Panc1 (cell line): ENCODE measurements around the gene RSL24D1. TPM values are rescaled to one million over a fixed set of nuclear protein-coding genes. Genes with fewer than 3 reads are reported as not detected.

Source experiments
- ATAC-seq: fragments of 200-7000 bp; cut with Tn5 transposase; 2 replicates; pipeline ENCODE4 v1.9.1; 2020; ENCODE audit warnings: mild to moderate bottlenecking, moderate library complexity
- BruUV-seq: library from RNA; stranded (reverse); fragments of 400-500 nt; replicated peaks from 2 replicates; lab custom pipeline; 2021; lab: Mats Ljungman, UMichigan
- CTCF ChIA-PET: fragments of 300-600 bp; sonication (Branson Sonifier 250); formaldehyde crosslinking; loops from one replicate; lab custom pipeline; 2022; ENCODE audit warnings: antibody characterized with exemption; lab: Charles Lee
- POLR2A ChIA-PET: fragments of 300-600 bp; sonication (Branson Sonifier 250); formaldehyde crosslinking; loops from one replicate; lab custom pipeline; 2022; ENCODE audit warnings: antibody characterized with exemption; lab: Charles Lee
- DNase-seq: peaks from one replicate; pipeline ENCODE4 v3.0.0-alpha.2; 2010; ENCODE audit warnings: low read depth, low spot score
- H3K27ac ChIP-seq: 2 replicates; pipeline ENCODE4 v1.5.1; 2011; ENCODE audit warnings: mild to moderate bottlenecking, low read length, inconsistent platforms
- H3K27me3 ChIP-seq: fragments of 200-500 bp; sonication (Bioruptor generic); 2 replicates; pipeline ENCODE4 v1.6.0; 2014; ENCODE audit warnings: low read length, inconsistent platforms; ENCODE audit not compliant: control insufficient read depth, insufficient read depth
- H3K36me3 ChIP-seq: fragments of 200-500 bp; sonication (Bioruptor generic); 2 replicates; pipeline ENCODE4 v1.5.1; 2014; ENCODE audit warnings: inconsistent platforms, mild to moderate bottlenecking, low read length, moderate library complexity; ENCODE audit not compliant: control insufficient read depth, insufficient read depth
- H3K4me1 ChIP-seq: 2 replicates; pipeline ENCODE4 v1.5.1; 2011; ENCODE audit warnings: inconsistent platforms, mild to moderate bottlenecking, low read length, moderate library complexity; ENCODE audit not compliant: control insufficient read depth, insufficient read depth
- H3K4me3 ChIP-seq, 2 experiments: 2 replicates each; pipeline ENCODE4 v1.5.1; 2011 to 2012; ENCODE audit warnings: low read depth in 2 of 2, low read length in 2 of 2, mild to moderate bottlenecking in 2 of 2, inconsistent platforms in 1 of 2, moderate library complexity in 1 of 2
- H3K9me3 ChIP-seq: fragments of 200-500 bp; sonication (Bioruptor generic); 2 replicates; pipeline ENCODE4 v1.5.1; 2014; ENCODE audit warnings: low read depth, mild to moderate bottlenecking, inconsistent platforms, low read length, moderate library complexity; ENCODE audit not compliant: control insufficient read depth, insufficient read depth
- POLR2AphosphoS5 ChIP-seq: IDR thresholded peaks from 2 replicates; pipeline ENCODE4 v1.6.1; 2012; ENCODE audit warnings: mild to moderate bottlenecking, low read depth, low read length, moderate library complexity
- SIN3A ChIP-seq: IDR thresholded peaks from 2 replicates; pipeline ENCODE4 v1.6.1; 2012; ENCODE audit warnings: low read depth, mild to moderate bottlenecking, low read length, moderate library complexity, borderline replicate concordance; ENCODE audit not compliant: insufficient read depth
- TCF7L2 ChIP-seq: IDR thresholded peaks from 2 replicates; pipeline ENCODE4 v1.6.1; 2011; ENCODE audit warnings: mild to moderate bottlenecking, low read depth, low read length, inconsistent platforms
- in situ Hi-C: cut with HindIII; loops from 2 replicates; pipeline ENCODE4 v1.10.0; 2016; ENCODE audit warnings: low sequenced_read_pairs, low pct_unique_long_range_greater_than_20kb
- intact Hi-C: fragments of 100-400 bp; cut with micrococcal nuclease; formaldehyde crosslinking; loops from one replicate; pipeline ENCODE4 v1.10.0; 2022; ENCODE audit not compliant: unreplicated experiment
- total RNA-seq: library from RNA; stranded (reverse); gene quantifications from one replicate; pipeline ENCODE4 v1.2.1, GENCODE V29; 2021; ENCODE audit not compliant: unreplicated experiment
- TF ChIP-seq, protein P1 (sequence below), 2 experiments: IDR thresholded peaks; 2 replicates each; pipeline ENCODE4 v1.6.1; 2011 to 2012; ENCODE audit warnings: low read depth in 2 of 2, control low read depth in 1 of 2, low read length in 1 of 2, mild to moderate bottlenecking in 1 of 2, moderate library complexity in 1 of 2; ENCODE audit not compliant: insufficient read depth in 1 of 2
- TF ChIP-seq, protein P2 (sequence below): fragments of 450-650 bp; IDR thresholded peaks from 2 replicates; pipeline ENCODE4 v1.5.1; 2017; ENCODE audit warnings: mild to moderate bottlenecking

Gene RSL24D1
- total RNA-seq, 1 experiment from 2014 or later, result 59.8 TPM

DNA sequence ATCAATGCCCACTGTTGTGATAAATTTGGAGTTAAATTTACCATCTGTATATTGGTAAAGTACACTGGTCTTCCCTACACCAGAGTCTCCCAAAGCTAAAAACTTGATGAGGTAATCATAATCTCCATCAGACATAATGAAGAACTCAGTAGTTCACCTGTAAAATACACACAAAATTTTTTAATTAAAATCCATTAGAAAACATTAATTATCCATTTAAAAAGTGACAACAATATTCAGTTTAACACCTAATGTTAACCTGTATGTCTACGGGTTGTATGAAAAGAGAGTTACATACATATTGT lies 38.0 kb upstream of the RSL24D1 start:
- ChIA-PET POLR2A (no interaction called here), CTCF (no interaction called here)
- DNase-seq (no peak), ATAC-seq (no peak)
- in situ Hi-C loops, result no loop called here
- Histone ChIP-seq H3K27me3 (no peaks in the 10 kb centered on the region; the same call in 1 of the 2 replicates), H3K9me3 (no peaks in the 10 kb centered on the region), H3K36me3 (no peaks in the 10 kb centered on the region), H3K4me3 (no peak overlapping the region), H3K4me1 (no peaks in the 10 kb centered on the region), H3K27ac (no peak overlapping the region)
- TF ChIP-seq, protein P1, sequence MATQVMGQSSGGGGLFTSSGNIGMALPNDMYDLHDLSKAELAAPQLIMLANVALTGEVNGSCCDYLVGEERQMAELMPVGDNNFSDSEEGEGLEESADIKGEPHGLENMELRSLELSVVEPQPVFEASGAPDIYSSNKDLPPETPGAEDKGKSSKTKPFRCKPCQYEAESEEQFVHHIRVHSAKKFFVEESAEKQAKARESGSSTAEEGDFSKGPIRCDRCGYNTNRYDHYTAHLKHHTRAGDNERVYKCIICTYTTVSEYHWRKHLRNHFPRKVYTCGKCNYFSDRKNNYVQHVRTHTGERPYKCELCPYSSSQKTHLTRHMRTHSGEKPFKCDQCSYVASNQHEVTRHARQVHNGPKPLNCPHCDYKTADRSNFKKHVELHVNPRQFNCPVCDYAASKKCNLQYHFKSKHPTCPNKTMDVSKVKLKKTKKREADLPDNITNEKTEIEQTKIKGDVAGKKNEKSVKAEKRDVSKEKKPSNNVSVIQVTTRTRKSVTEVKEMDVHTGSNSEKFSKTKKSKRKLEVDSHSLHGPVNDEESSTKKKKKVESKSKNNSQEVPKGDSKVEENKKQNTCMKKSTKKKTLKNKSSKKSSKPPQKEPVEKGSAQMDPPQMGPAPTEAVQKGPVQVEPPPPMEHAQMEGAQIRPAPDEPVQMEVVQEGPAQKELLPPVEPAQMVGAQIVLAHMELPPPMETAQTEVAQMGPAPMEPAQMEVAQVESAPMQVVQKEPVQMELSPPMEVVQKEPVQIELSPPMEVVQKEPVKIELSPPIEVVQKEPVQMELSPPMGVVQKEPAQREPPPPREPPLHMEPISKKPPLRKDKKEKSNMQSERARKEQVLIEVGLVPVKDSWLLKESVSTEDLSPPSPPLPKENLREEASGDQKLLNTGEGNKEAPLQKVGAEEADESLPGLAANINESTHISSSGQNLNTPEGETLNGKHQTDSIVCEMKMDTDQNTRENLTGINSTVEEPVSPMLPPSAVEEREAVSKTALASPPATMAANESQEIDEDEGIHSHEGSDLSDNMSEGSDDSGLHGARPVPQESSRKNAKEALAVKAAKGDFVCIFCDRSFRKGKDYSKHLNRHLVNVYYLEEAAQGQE (IDR thresholded peaks at IDR 0.05; ENCODE audit: insufficient read depth in 1 of 2, low read depth in 2 of 2, low read length in 1 of 2), result no peak
- TF ChIP-seq POLR2AphosphoS5 (no peak), TCF7L2 (no peak), SIN3A (no peak)
- TF ChIP-seq, protein P2, sequence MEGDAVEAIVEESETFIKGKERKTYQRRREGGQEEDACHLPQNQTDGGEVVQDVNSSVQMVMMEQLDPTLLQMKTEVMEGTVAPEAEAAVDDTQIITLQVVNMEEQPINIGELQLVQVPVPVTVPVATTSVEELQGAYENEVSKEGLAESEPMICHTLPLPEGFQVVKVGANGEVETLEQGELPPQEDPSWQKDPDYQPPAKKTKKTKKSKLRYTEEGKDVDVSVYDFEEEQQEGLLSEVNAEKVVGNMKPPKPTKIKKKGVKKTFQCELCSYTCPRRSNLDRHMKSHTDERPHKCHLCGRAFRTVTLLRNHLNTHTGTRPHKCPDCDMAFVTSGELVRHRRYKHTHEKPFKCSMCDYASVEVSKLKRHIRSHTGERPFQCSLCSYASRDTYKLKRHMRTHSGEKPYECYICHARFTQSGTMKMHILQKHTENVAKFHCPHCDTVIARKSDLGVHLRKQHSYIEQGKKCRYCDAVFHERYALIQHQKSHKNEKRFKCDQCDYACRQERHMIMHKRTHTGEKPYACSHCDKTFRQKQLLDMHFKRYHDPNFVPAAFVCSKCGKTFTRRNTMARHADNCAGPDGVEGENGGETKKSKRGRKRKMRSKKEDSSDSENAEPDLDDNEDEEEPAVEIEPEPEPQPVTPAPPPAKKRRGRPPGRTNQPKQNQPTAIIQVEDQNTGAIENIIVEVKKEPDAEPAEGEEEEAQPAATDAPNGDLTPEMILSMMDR, result no peak
- no TSS peak for BruUV-seq
- intact Hi-C loops, result no loop called here

DNA sequence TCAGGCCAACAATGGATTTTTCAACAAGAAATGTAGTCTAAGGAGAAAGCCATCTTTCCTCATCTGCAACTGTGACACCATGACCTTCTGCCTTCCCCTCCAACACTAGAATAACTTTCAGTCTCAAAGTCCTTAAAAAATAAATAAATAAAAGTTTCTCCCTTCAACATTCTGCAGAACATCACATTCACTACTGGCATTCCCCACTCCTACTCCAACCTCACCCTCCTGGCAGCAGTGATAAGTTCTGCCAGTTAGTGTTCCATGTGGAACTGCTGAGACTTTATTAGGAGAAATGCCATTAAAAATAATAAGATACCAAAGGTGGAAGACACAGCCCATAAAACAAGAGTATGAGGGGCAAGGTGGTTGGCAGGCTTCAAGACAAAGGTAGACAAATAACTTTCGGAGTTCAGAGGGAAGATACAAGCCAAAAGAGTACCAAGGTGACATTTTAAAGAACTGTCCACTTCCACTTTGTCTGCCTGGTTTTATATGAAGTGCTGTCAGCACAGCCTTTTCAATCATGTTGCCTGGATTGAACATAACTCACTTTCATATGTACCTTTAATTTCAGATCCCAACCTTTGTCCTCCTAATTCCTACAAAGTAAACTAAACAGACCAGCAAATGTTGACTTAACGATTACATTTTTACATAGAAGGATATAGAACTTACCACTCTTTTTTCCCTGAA lies 37.5 kb upstream of the RSL24D1 start:
- ATAC-seq, result no peak
- TF ChIP-seq TCF7L2 (no peak), POLR2AphosphoS5 (no peak), SIN3A (no peak)
- TF ChIP-seq, protein P2, result no peak
- TF ChIP-seq, protein P1 (IDR thresholded peaks at IDR 0.05; ENCODE audit: insufficient read depth in 1 of 2, low read depth in 2 of 2, low read length in 1 of 2), result no peak
- Histone ChIP-seq H3K4me1 (no peaks in the 10 kb centered on the region), H3K4me3 (no peak overlapping the region), H3K27me3 (no peaks in the 10 kb centered on the region; the same call in 1 of the 2 replicates), H3K36me3 (no peaks in the 10 kb centered on the region), H3K9me3 (no peaks in the 10 kb centered on the region), H3K27ac (no peak overlapping the region)
- CTCF ChIA-PET, result no interaction called here
- in situ Hi-C loops (no loop called here), intact Hi-C loops (no loop called here)
- BruUV-seq, result no TSS peak
- no peak for DNase-seq
- POLR2A ChIA-PET, result no interaction called here
